Jurkat, Clone E6-1 (cell line): Measurements from ENCODE around the gene RENBP.

Experiments used
- DNase-seq: peaks from one replicate; pipeline ENCODE4 v3.0.0-alpha.2; 2011; ENCODE audit warnings: low read depth, low spot score
- H3K4me3 ChIP-seq: 2 replicates; pipeline ENCODE4 v1.5.1; 2011; ENCODE audit warnings: mild to moderate bottlenecking, low read length, control low read depth, moderate library complexity

RENBP gene

DNA sequence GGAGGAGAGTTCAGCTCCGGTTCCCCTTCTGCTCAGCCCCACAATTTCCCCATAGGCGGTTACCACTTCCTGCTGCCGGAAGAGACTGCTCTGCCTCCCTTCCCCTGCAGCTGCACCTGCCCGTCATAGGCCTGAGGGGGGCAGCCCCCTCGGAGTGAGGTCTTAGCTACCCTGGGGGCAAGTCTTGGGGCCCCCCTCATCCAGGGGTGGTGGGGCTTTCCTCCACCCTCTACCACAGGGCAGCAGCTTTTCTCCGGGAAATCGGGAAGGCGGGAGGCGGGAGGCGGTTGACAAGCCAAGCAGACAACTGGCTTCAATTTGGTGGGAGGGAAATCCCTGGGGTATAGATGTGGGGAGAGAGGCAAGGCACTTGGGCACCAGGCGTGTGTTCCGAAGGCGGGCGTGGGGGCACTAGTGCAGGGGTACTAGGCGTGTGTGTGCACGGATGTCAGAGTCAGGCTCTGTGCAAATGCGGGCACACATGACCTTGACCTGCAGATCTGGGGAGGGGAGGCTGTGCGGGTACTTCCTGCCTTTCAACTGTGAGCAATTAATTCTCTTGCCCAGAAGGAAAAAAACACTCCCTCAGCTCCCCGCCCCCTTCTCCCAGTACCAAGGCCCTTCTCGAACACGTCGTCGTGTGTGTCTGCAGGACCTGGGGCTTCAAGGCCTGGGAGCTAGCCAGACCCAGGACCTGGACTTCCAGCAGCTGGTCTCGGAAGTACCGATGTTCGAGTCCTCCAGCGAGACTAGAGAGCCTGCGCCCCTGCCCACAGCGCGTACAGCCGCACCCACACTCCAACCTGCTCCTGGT lies 17.4 kb downstream of the RENBP start:
- H3K4me3 ChIP-seq, result peak overlapping the region; percentile 85
- peak; percentile 90 for DNase-seq

DNA sequence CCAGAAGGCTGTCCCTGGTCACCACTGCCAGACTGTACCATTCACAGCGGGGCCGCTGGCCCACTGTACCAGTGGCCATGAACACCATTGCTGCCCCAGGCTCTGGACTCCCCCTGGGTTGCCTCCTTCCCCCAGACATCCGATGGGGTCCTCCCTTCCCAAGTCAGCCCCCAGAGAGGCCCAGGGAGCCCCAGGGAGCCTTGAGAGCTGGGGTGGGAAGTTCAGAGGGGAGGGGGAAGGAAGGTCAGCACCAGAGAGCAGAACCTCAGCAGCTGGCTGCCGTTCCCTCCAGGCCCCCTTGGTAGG lies 17.9 kb downstream of the RENBP start:
- DNase-seq, result no peak
- peak overlapping the region; percentile 85 for H3K4me3 ChIP-seq

DNA sequence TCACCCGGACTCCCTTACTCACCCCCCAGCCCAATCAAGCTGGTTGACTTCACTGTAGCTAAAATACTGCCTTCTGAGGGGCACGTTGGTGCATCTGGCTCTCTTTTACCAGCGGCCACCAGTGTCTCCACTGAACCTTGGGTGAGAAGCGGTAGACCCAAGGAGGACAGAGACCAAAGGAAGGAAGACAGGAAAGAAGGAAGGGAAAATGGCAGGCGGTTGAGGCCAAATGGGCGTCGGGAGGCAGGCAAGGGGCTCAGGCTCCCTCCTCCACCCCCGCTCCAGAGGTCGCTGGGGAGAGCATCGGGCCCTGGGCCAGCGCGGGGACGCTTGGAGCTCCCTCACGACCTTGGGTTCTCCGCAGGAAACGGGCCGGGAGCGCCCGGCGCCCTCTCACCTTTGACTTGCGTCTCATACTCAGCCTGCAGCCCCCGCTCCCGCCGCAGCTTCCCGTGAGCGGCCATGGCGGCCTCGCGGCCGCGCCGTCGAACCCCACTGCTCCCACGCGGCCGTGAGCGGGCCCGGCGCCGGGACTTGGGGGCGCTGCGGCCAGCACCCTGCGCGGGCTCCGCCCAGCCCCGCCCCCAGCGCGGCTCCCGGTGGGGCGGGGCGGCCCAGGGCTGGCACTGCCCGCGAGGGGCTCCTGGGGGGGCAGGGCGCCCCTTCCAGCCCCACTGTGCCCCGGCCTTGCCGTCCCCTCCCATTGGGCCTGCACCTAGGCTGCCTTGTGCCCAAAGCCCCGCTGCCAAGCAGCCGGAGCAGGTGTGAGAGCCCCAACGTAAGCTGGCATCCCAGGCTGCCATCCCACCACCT lies 18.5 kb downstream of the RENBP start, which contains the start of gene ARHGAP4:
Gene ARHGAP4 (minus strand): TSS at position 526 of the 813 bp plus-strand sequence. CDS start 62 bp downstream, at position 464.
- peak; percentile 40 for DNase-seq
- H3K4me3 ChIP-seq, result peak within 1 kb of the TSS; percentile 85

DNA sequence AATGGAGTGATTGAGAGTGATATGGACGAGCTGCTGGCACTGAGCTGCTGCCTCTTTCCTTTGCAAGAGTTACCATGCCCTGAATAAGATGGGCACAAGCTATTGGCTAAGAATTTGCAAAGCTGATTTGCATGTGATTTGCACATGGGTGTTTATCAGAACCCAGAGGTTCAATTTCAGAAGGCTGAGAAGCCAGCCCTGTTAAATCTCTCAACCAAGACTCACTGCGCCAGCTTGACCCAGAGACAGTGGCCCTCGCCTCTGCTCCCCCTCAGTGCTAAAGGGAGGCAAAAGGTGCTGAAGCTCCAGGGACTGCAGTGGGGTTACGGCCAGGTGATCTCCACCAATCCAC lies 19.1 kb downstream of the RENBP start:
- DNase-seq, result no peak
- H3K4me3 ChIP-seq, result peak overlapping the region; percentile 85

DNA sequence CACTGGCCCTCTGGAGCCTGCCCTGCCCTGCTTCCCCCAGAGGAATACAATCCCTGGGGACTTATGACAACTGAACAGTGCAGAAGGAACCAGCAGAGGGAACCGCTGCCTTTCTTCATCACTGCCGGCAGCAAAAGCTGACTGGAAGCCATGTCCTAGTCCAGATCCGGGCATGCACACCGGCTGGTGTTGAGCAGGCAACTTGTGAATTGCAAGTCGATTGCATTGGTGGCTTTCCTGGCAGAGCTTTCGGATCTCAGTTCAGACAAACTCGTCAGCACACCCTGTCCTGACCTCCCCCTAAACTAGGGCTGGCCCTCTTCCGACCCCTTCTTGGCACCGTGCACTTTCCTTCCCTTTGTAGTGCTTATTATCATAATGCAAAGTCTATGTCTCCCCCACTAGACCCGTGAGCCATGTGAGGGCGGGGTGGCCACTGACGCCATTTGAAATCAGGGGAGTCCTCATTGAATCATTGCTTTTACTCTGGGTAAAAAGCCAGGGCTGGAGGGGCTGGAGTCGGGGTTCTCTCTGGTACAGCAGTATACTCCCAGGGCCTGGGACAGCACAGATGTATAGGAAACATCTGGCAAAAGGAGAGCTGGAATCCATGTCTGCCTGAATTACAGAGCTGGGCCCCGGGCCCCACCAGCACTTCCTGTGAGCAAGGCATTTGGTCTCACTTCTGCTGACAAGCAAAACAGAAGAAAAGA lies 20.1 kb downstream of the RENBP start:
- peak overlapping the region; percentile 85 for H3K4me3 ChIP-seq
- no peak for DNase-seq

DNA sequence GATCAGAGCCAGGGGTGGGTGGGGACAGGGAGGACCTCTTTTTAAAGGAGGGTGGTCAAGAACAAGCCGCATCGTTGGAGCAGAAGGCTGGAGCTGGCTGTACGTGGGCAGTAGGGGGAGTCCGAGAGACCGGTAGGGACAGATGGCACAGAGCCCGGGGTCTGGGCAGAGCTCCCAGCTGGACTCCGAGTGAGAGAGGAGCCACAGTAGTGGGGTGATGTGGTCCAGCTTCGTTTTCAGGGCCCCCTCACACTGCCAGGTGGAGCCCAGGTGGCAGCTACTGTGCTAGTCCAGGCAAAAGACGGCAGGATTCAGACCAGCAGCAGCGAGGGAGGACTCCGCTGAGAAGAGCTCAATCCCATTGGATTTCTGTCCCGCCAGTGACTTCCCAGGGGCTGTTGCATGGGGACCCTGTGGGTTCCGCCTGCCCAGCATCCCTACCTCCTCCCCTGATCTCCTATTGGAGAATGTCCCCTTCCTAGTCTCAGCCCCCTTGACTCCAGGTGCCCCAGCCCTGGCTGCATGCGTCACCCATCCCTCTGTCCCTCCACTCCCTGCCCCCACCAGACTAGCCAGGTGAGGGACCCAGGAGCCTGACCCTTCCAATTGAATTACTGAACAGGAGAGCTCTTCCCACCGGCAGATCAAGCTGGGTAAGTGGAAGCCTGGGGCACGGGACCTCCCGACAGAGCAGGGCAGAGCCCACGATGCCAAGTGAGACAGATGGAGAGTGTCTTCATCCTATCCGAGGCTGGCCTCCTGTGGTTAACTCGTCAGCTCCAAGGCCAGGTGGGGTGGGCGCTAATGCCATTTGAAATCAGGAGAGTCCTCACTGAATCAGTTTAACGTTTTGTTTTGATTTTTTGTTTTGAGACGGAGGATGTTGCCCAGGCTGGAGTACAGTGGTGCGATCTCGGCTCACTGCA lies 21.2 kb downstream of the RENBP start:
- no peak overlapping the region for H3K4me3 ChIP-seq
- DNase-seq, result no peak

DNA sequence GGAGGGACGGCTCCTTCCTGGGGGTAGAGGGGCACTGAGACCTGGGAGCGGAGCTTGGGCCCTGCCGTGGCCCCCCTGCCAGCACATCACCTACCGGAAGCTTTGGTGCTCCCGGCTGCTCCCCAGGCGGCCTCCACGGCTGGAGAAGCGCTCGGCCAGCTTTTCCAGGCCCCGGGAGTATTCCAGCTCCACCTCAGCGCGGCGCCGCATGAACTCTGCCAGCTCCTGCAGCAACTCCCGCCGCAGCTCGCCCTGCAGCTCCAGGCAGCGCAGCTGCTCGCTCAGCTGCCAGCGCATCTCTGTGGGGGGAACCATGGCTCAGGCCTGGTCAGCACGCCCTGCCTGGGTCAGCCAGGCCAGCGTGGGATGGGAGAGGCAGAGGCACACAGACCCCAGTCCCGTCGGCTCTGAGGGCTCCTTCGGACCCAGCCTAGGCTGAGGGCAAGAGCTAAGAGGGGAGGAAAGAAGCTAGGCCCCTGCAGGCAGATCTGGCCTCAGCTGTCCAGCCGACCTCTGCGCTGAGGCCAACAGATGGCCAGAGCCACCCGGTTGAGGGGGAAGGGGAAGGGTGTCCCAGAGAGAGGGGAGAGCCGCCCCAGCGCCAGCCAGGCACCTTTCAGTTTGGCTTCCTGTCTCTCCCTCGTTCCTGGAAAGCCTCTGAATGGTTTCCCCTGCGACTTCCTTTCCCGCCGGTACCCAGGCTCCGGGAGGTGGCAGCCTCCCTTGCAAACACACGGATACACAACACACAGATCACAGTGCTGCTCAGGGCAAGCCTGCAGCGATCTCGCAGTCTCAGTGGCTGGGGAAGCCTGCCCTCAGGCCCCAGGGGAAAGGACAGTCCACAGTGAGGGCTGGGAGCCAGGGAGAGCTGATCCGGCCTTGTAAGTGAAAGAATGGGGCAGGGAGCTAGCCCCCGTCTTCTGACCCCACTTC lies 22.7 kb downstream of the RENBP start:
- no peak overlapping the region for H3K4me3 ChIP-seq
- DNase-seq, result no peak

DNA sequence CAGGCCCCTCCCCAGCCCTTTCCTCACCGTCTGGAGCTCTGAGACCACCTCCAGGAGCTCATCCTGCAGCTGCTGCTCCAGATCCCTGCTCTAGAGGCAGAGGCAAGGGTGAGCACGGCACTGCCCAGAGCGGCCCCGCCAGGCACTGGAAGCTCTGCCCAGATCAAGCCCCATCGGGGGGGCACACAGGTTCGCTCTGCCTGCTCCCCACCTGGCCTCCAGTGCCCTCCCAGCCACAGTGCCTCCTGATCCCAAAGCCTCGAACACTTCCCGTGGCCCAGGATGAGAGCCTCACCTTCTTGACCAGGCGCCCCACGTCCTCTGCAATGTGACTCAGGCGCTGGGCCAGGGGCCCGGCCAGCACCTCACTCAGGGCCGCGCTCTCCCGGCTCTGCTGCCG lies 23.4 kb downstream of the RENBP start:
- DNase-seq, result no peak
- H3K4me3 ChIP-seq, result no peak overlapping the region

DNA sequence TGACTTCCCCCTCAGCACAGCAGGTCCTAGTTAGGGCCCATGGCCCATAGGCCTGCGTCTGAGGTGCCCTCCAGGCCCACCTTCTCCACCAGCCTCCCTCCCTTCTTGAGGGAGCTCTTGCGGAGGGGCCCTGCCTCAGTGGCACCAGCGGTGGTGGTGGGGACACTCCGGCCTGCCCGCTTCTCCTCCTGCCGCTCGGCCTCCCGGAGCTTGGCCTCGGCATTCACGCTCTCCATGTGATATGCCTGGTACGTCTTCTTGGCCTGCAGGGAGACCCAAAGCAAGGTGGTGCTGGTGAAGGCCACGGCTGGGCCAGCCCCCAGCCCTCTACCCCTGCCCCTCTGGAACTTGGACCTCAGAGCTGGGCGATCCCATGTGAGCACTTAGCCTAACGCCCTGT lies 23.9 kb downstream of the RENBP start:
- no peak for DNase-seq
- no peak overlapping the region for H3K4me3 ChIP-seq

DNA sequence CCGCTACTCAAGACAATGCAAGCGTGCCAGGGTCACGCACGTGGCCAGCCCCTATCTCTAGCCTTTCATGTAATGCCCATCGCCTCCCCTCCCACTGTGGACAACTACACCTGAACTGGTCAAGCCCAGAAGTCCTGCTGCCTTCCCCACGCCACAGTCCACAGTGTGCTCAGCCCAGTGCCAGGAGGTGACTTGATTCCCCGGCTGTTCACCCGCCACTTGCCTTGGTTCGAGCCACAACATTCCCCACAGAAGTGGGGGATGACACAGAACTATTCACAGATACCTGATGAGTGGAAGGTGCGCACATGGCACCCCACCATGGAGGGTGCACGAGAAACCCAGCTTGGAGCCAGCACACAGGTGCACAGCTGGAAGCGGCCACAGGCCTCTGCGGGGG lies 25.2 kb downstream of the RENBP start:
- no peak for DNase-seq
- H3K4me3 ChIP-seq, result no peak overlapping the region

DNA sequence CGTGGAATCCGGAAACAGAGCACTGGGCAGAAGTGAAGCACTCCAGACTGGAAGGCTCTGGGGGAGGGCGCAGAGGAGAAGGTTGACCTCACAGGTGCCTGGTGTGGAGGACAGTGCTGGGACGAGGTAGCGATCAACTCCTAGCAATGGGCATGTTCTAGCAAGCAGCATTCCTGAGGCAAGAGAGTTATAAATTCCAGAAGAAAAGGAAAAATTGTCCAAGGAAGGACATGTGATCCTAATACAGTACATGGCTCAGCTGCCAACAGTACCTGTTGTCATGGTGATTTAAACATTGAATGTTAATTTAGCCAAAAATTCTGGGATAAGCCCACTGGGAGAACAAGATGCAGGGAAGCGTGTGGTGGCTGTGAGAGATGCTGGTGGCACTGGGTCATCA lies 26.6 kb downstream of the RENBP start:
- no peak overlapping the region for H3K4me3 ChIP-seq
- no peak for DNase-seq

DNA sequence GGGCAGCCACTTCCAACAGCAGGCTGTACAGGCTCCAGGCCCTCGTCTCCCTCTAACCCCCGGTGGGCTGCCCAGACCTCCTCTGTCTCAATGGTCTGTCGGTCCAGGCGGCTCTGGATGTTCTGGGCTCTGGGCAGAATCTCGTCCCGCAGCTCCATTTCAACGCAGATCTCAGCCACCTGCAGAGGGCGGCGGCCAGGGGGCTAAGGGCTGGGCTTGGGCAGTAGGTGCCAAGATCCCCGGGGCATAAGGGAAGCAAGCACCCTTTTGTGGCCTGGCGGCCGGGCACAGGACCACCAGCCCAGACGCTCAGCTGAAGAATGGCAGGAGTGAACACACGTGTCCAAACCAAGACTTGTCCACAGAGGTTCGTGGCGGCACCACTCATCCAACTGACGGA lies 30.7 kb downstream of the RENBP start:
- H3K4me3 ChIP-seq, result no peak overlapping the region
- no peak for DNase-seq

DNA sequence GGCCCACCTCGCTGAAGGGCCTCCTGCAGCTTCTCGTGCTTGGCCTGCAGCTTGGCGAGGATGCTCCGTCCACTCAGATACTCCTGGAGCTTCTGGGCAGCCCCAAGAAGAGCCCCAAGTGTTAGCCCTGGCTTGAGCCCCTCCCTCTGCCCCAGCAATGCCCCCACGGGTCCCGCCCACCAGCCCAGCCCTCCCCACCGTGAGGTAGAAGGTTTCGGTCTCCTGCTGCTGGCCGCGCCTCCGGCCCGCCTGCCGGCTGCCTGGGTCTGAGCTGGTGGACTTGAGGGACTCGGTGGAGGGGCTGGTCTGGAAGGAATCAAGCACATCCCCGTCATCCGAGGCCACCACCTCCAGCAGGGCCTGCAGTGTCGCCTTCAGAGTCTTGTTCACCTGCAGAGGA lies 31.2 kb downstream of the RENBP start:
- H3K4me3 ChIP-seq, result no peak overlapping the region
- no peak for DNase-seq

DNA sequence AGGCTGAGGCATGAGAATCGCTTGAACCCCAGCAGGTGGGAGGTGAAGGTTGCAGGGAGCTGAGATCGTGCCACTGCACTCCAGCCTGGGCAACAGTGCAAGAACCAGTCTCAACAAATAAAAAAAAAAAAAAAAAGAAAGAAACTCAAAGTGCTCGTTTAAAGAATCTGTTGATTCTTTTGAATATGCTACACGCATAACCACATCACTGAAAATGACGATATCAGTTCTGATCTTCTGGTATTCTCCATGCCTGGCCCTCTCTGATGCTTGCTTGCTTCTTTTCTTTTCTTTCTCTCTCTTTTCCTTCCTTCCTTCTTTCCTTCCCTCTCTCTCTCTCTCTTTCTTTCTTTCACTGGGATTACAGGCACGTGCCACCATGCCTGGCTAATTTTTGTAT lies 32.6 kb downstream of the RENBP start:
- peak; percentile 47 for DNase-seq
- no peak overlapping the region for H3K4me3 ChIP-seq

DNA sequence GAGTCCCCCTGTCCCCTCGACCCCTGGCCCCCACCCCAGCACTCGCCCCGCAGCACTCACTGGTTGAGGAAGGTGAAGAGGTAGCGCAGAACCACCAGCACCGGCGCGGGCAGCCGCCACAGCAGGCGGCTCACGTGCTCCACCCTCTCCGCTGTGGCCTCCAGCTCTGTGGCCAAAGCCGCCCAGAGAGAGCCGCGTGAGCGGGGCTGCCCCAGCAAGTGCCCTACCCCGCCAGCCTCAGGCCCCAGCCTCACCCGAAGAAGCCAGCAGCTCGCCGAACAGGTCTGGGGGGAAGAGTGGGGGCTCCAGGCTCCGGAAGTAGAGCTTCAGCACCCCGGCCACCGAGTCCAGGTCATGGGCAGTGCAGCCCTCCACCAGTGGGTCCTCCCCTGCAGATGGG lies 34.0 kb downstream of the RENBP start:
- DNase-seq, result no peak
- H3K4me3 ChIP-seq, result no peak overlapping the region

DNA sequence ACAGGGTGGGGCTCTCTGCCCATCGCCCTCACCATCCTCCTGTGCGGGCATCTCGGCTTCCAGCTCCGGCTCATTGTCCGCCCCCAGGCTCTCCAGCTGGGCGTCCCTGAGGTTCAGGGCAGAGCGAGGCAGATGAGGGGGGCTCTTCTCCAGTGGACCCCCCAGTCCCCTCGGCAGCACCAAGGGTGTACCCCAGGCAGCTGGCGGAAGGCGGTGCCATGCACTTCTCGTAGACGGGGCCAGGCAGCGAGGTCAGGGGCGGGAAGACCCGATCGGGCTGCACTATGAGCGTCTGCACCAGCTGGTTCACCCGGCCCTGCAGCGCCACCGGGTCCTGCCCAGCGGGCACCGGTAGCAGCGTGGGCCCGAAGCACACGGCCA lies 34.5 kb downstream of the RENBP start:
- no peak for DNase-seq
- no peak overlapping the region for H3K4me3 ChIP-seq

DNA sequence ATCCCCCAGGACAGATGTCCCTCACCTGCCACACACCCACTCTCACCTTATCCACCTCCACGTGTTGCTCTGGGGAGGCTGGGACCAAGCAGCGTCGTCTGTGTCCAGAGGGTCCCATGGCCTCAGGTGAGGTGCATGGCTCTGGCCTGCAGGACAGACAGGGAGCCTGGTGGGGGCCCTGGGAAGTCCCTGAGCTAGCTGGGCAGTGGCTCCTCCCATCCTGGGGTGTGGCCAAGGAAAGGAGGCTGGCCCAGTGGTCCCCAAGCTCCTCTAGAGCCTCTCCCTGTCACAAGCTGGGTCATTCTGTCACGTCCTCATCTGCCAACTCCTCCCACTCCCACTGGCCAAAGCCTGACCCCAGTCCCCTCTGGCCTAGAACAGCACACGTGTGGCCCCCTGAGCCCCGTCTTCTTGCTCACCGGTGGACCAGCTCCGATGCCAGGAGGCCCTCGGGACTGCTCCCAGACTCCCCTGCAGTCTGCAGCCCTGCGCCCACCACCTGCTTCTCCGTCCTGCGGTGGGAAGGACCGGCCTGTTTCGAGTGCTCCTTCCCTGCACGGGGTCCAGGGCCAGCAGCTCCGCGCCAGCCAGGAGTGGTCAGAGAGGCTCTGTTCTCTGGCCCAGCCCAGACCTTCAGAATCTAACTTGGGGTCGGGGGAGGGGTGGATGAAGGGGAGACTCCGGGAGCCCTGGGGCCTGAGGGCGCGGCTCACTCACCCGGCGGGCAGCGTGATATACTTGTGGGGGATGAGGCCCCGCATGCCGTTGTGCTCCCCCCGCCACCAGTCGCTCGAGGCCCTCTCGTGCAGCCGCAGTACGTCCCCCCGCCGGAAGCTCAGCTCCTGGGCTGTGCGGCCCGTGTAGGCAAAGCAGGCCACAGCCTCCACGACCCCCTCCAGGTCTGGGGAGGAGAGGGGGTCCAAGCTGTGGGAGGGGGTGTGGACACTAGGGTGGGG lies 35.1 kb downstream of the RENBP start:
- no peak for DNase-seq
- no peak overlapping the region for H3K4me3 ChIP-seq
